ENCODE results near the gene ZNF234.

DNA sequence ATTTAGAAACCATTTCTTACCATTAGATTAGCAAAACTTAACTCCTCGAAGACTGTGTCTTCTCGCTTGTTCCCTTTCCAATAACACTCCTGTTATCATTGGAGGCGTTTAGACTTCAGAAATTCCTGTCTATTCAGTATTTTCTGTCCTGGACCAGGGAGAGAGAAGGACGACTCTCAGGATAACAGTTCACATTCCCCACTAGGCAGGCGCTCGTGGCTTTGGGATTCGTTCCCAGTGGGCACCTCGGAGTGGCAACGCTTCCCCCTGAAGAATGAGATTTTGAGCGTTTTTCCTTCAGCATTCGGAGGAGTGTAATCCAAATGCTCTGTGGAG is 28.6 kb upstream of the ZNF234 start:
- TF ChIP-seq, protein P1, sequence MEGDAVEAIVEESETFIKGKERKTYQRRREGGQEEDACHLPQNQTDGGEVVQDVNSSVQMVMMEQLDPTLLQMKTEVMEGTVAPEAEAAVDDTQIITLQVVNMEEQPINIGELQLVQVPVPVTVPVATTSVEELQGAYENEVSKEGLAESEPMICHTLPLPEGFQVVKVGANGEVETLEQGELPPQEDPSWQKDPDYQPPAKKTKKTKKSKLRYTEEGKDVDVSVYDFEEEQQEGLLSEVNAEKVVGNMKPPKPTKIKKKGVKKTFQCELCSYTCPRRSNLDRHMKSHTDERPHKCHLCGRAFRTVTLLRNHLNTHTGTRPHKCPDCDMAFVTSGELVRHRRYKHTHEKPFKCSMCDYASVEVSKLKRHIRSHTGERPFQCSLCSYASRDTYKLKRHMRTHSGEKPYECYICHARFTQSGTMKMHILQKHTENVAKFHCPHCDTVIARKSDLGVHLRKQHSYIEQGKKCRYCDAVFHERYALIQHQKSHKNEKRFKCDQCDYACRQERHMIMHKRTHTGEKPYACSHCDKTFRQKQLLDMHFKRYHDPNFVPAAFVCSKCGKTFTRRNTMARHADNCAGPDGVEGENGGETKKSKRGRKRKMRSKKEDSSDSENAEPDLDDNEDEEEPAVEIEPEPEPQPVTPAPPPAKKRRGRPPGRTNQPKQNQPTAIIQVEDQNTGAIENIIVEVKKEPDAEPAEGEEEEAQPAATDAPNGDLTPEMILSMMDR (IDR thresholded peaks at IDR 0.05; ENCODE audit: insufficient read depth, low read length, poor library complexity, severe bottlenecking): no peak
- no peak for TF ChIP-seq EZH2phosphoT487 (conservative IDR thresholded peaks at IDR 0.05; ENCODE audit: low read length)

All from SU-DHL-6 (cell line).